Suprapubic skin (tissue), 4 donors: ENCODE results near the gene MAP2K2. TPM values are rescaled to one million over a fixed set of nuclear protein-coding genes. Genes with fewer than 3 reads are reported as not detected.
A peak's percentile ranks its signal among the peaks of the same experiment; 100 is the strongest.
"Not testable (repeated sequence)": the region's sequence is repeated elsewhere in the genome, so short reads cannot be mapped to it uniquely, and the experiment has no call there.

Source experiments
- DNase-seq, 2 donors: peaks; one replicate each; pipeline ENCODE4 v3.0.0-alpha.2; 2019; ENCODE audit warnings: low spot score in 2 of 2
- H3K27ac ChIP-seq: fragments of 200-600 bp; sonication (generic); one replicate; pipeline ENCODE4 v1.5.1; 2019
- H3K27me3 ChIP-seq: fragments of 200-600 bp; sonication (generic); one replicate; pipeline ENCODE4 v1.5.1; 2019
- H3K36me3 ChIP-seq: fragments of 200-600 bp; sonication (generic); one replicate; pipeline ENCODE4 v1.5.1; 2019
- H3K4me1 ChIP-seq: fragments of 200-600 bp; sonication (generic); one replicate; pipeline ENCODE4 v1.5.1; 2019
- H3K4me3 ChIP-seq: fragments of 200-600 bp; sonication (generic); one replicate; pipeline ENCODE4 v1.5.1; 2019; ENCODE audit warnings: mild to moderate bottlenecking
- H3K9me3 ChIP-seq: fragments of 200-600 bp; sonication (generic); one replicate; pipeline ENCODE4 v1.5.1; 2019
- EP300 ChIP-seq: sonication (generic); formaldehyde crosslinking; IDR thresholded peaks from one replicate; pipeline ENCODE4 v1.6.1; 2017; ENCODE audit warnings: antibody characterized with exemption
- POLR2A ChIP-seq, 2 donors: fragments of 450-650 bp; IDR thresholded peaks; one replicate each; pipeline ENCODE4 v1.6.1; 2017; ENCODE audit warnings: antibody characterized with exemption in 2 of 2, mild to moderate bottlenecking in 2 of 2, moderate library complexity in 2 of 2
- POLR2AphosphoS5 ChIP-seq, 3 donors: sonication (generic); formaldehyde crosslinking; IDR thresholded peaks; one replicate each; pipeline ENCODE4 v1.6.1; 2017; ENCODE audit warnings: antibody characterized with exemption in 3 of 3
- WGBS: methylation state at CpG from one replicate; pipeline ENCODE4 v1.1.5; 2018; 5-methylcytosine and 5-hydroxymethylcytosine counted together
- total RNA-seq, 4 donors: library from RNA; depleted of rRNA; stranded (reverse); fragments of >200 nt; gene quantifications; one replicate each; pipeline ENCODE4 v1.1.0, GENCODE V29; 2016
- TF ChIP-seq, protein P1 (sequence below), 2 donors: fragments of 200-600 bp in 1 of 2; fragments of 450-650 bp in 1 of 2; sonication (generic) in 1 of 2; IDR thresholded peaks; one replicate each; pipeline ENCODE4 v1.5.1; 2016 to 2019; ENCODE audit warnings: antibody characterized with exemption in 2 of 2, mild to moderate bottlenecking in 1 of 2, moderate library complexity in 1 of 2

Gene MAP2K2
- total RNA-seq, 4 donors from 2014 or later: 88.0 to 103 (median 95.0) TPM

GRCh38 chr19:4138445-4138844 lies 14.5 kb upstream of the MAP2K2 start:
- WGBS: 84% methylated on average over 5 of the region's 5 CpGs
- Histone ChIP-seq H3K9me3 (no peaks in the 10 kb centered on the region), H3K36me3 (no peaks in the 10 kb centered on the region), H3K4me1 (peaks cover 9% of the 10 kb centered on the region), H3K4me3 (no peak overlapping the region), H3K27me3 (no peaks in the 10 kb centered on the region), H3K27ac (no peak overlapping the region)
- no peak for DNase-seq
- TF ChIP-seq POLR2A (IDR thresholded peaks at IDR 0.05) (no peak), POLR2AphosphoS5 (IDR thresholded peaks at IDR 0.05) (no peak), EP300 (no peak)
- TF ChIP-seq, protein P1, sequence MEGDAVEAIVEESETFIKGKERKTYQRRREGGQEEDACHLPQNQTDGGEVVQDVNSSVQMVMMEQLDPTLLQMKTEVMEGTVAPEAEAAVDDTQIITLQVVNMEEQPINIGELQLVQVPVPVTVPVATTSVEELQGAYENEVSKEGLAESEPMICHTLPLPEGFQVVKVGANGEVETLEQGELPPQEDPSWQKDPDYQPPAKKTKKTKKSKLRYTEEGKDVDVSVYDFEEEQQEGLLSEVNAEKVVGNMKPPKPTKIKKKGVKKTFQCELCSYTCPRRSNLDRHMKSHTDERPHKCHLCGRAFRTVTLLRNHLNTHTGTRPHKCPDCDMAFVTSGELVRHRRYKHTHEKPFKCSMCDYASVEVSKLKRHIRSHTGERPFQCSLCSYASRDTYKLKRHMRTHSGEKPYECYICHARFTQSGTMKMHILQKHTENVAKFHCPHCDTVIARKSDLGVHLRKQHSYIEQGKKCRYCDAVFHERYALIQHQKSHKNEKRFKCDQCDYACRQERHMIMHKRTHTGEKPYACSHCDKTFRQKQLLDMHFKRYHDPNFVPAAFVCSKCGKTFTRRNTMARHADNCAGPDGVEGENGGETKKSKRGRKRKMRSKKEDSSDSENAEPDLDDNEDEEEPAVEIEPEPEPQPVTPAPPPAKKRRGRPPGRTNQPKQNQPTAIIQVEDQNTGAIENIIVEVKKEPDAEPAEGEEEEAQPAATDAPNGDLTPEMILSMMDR (IDR thresholded peaks at IDR 0.05): no peak

GRCh38 chr19:4136680-4137088 lies 12.8 kb upstream of the MAP2K2 start:
- Histone ChIP-seq H3K36me3 (no peaks in the 10 kb centered on the region), H3K4me3 (no peak overlapping the region), H3K4me1 (peaks cover 14% of the 10 kb centered on the region), H3K9me3 (no peaks in the 10 kb centered on the region), H3K27me3 (no peaks in the 10 kb centered on the region), H3K27ac (no peak overlapping the region)
- TF ChIP-seq POLR2A (IDR thresholded peaks at IDR 0.05): no peak
- no peak for TF ChIP-seq POLR2AphosphoS5 (IDR thresholded peaks at IDR 0.05)
- TF ChIP-seq, protein P1 (IDR thresholded peaks at IDR 0.05): no peak
- WGBS: 86% methylated on average over 8 of the region's 8 CpGs
- no peak for DNase-seq

- not testable (repeated sequence) for H3K27ac ChIP-seq, H3K27me3 ChIP-seq, H3K9me3 ChIP-seq, H3K36me3 ChIP-seq, DNase-seq, H3K4me3 ChIP-seq
- 87% methylated on average over 9 of the region's 9 CpGs for WGBS
- peaks cover 13% of the 10 kb centered on the region for H3K4me1 ChIP-seq
Measured at GRCh38 chr19:4135386-4135785, 11.5 kb upstream of the MAP2K2 start.

- WGBS: 22% methylated on average over 6 of the region's 6 CpGs
- Histone ChIP-seq H3K27ac (no peak overlapping the region), H3K9me3 (no peaks in the 10 kb centered on the region), H3K27me3 (no peaks in the 10 kb centered on the region), H3K36me3 (no peaks in the 10 kb centered on the region), H3K4me1 (peaks cover 6% of the 10 kb centered on the region), H3K4me3 (no peak overlapping the region)
- TF ChIP-seq EP300 (no peak), POLR2A (IDR thresholded peaks at IDR 0.05) (no peak), POLR2AphosphoS5 (IDR thresholded peaks at IDR 0.05) (no peak)
- TF ChIP-seq, protein P1 (IDR thresholded peaks at IDR 0.05): no peak
- no peak for DNase-seq
Measured at GRCh38 chr19:4134351-4134750, 10.4 kb upstream of the MAP2K2 start.

GRCh38 chr19:4130744-4131438 lies 7.0 kb upstream of the MAP2K2 start:
- Histone ChIP-seq H3K9me3 (no peaks in the 10 kb centered on the region), H3K36me3 (no peaks in the 10 kb centered on the region), H3K4me3 (no peak overlapping the region), H3K27ac (peak overlapping the region; percentile 30), H3K4me1 (peaks cover 6% of the 10 kb centered on the region), H3K27me3 (no peaks in the 10 kb centered on the region)
- WGBS: 36% methylated on average over 8 of the region's 8 CpGs
- TF ChIP-seq EP300 (no peak), POLR2A (IDR thresholded peaks at IDR 0.05) (no peak), POLR2AphosphoS5 (IDR thresholded peaks at IDR 0.05) (no peak)
- TF ChIP-seq, protein P1 (IDR thresholded peaks at IDR 0.05): no peak
- no peak for DNase-seq

DNA sequence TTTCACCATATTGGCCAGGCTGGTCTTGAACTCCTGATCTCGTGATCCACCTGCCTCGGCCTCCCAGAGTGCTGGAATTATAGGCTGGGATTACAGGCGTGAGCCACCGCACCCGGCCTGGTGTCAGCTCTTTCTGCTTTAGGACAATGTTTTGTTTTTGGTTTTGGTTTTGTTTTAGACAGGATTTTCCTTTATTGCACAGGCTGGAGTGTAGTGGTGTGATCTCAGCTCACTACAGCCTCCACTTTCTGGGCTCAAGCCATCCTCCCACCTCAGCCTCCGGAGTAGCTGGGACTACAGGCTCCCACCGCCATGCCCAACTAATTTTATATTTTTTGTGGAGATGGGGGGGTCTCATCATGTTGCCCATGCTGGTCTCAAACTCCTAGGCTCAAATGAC lies 5.1 kb upstream of the MAP2K2 start:
- DNase-seq, H3K36me3 ChIP-seq, H3K9me3 ChIP-seq, H3K27ac ChIP-seq, H3K27me3 ChIP-seq, H3K4me3 ChIP-seq: not testable (repeated sequence)
- 92% methylated on average over 7 of the region's 7 CpGs for WGBS
- peaks cover 12% of the 10 kb centered on the region for H3K4me1 ChIP-seq

GRCh38 chr19:4127322-4127721 lies 3.4 kb upstream of the MAP2K2 start:
- H3K9me3 ChIP-seq, H3K4me3 ChIP-seq, H3K36me3 ChIP-seq, H3K27ac ChIP-seq, DNase-seq, H3K27me3 ChIP-seq: not testable (repeated sequence)
- peaks cover 24% of the 10 kb centered on the region for H3K4me1 ChIP-seq
- 91% methylated on average over 4 of the region's 4 CpGs for WGBS
